SH-SY5Y (cell line): Measurements from ENCODE around the gene RFWD3.

ENCODE experiments used
- GATA2 ChIP-seq: IDR thresholded peaks from 2 replicates; pipeline ENCODE4 v1.6.1; 2011; ENCODE audit warnings: mild to moderate bottlenecking, low read depth, low read length
- GATA3 ChIP-seq: IDR thresholded peaks from 2 replicates; pipeline ENCODE4 v1.6.1; 2011; ENCODE audit warnings: low read depth, mild to moderate bottlenecking, low read length, moderate library complexity

DNA sequence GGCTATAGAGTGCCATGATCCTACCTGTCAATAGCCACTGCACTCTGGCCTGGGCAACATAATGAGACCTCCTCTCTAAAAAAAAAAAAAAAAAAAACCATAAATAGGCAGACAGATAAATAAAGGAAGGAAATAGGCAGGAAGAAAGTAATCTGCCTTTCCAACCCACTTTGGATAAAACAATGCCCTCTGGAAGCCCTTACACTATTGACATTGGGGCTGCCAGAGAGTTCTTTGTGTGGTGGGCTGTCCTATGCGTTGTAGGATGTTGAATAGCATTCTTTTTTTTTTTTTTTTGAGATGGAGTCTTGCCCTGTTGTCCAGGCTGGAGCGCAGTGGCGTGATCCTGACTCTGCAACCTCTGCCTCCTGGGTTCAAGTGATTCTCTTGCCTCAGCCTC lies 7.2 kb upstream of the RFWD3 start:
- no peak for TF ChIP-seq GATA2
- TF ChIP-seq GATA3, result no peak
